Measurements from ENCODE around the gene ARRDC1.
"Not testable (repeated sequence)": the region's sequence is repeated elsewhere in the genome, so short reads cannot be mapped to it uniquely, and the experiment has no call there.

Gene ARRDC1

GRCh38 chr9:137586854-137587253, 18.6 kb upstream of the ARRDC1 start:
- DNase-seq = no peak

GRCh38 chr9:137588311-137588710, 17.2 kb upstream of the ARRDC1 start:
- no peak for DNase-seq

- no peak for DNase-seq
Observed at GRCh38 chr9:137588891-137589290, 16.6 kb upstream of the ARRDC1 start.

GRCh38 chr9:137589441-137590122, 15.9 kb upstream of the ARRDC1 start:
- peak in 1 of 6 experiments; percentile 9 for DNase-seq

GRCh38 chr9:137590123-137590468, 15.4 kb upstream of the ARRDC1 start:
- DNase-seq = no peak

GRCh38 chr9:137590469-137591383, 14.8 kb upstream of the ARRDC1 start, which contains the start of gene ZMYND19:
Gene ZMYND19, minus strand, starts transcription at chr9:137590512. Its CDS starts 249 bp downstream, at chr9:137590263.
- peak; percentile 82 to 93 (median 88) for DNase-seq

GRCh38 chr9:137592767-137593166, 12.7 kb upstream of the ARRDC1 start:
- DNase-seq = no peak

GRCh38 chr9:137593176-137593575, 12.3 kb upstream of the ARRDC1 start:
- no peak for DNase-seq

GRCh38 chr9:137596577-137596976, 8.9 kb upstream of the ARRDC1 start:
- DNase-seq = not testable (repeated sequence)

- no peak for DNase-seq
Observed at GRCh38 chr9:137598943-137599342, 6.5 kb upstream of the ARRDC1 start.

GRCh38 chr9:137602661-137603060, 2.8 kb upstream of the ARRDC1 start:
- DNase-seq = no peak

GRCh38 chr9:137603879-137604278, 1.6 kb upstream of the ARRDC1 start:
- no peak for DNase-seq

- DNase-seq = no peak
Observed at GRCh38 chr9:137604345-137605086, 970 bp upstream of the ARRDC1 start.

GRCh38 chr9:137606005-137606621, 627 bp downstream of the ARRDC1 start:
- DNase-seq = peak in 3 of 6 experiments; percentile 26 to 48 (median 32)

GRCh38 chr9:137606734-137607138, 1.2 kb downstream of the ARRDC1 start:
- no peak for DNase-seq

- DNase-seq = no peak
Observed at GRCh38 chr9:137607141-137607857, 1.8 kb downstream of the ARRDC1 start.

GRCh38 chr9:137610944-137611343, 5.5 kb downstream of the ARRDC1 start:
- DNase-seq = no peak

- DNase-seq = no peak
Observed at GRCh38 chr9:137611623-137612609, 6.4 kb downstream of the ARRDC1 start.

- no peak for DNase-seq
Observed at GRCh38 chr9:137612741-137613142, 7.3 kb downstream of the ARRDC1 start.

- DNase-seq = no peak
Observed at GRCh38 chr9:137613259-137613658, 7.8 kb downstream of the ARRDC1 start.
